Endothelial cell of umbilical vein (primary cell): ENCODE results near the gene ZNF783. TPM values are rescaled to one million over a fixed set of nuclear protein-coding genes. Genes with fewer than 3 reads are reported as not detected.

Source experiments
- BruUV-seq: library from RNA; stranded (reverse); fragments of 400-500 nt; replicated peaks from 2 replicates; lab custom pipeline; 2021; lab: Mats Ljungman, UMichigan
- CTCF ChIA-PET: fragments of 300-600, 350-600 bp; sonication (Branson Sonifier 250); formaldehyde crosslinking; loops from one replicate; lab custom pipeline; 2021; ENCODE audit warnings: antibody characterized with exemption, inconsistent platforms; lab: Charles Lee
- POLR2A ChIA-PET: fragments of 300-600, 350-600 bp; sonication (Branson Sonifier 250); formaldehyde crosslinking; loops from one replicate; lab custom pipeline; 2021; ENCODE audit warnings: antibody characterized with exemption, inconsistent platforms; lab: Charles Lee
- DNase-seq: peaks from one replicate; pipeline ENCODE4 v3.0.0-alpha.2; 2011; ENCODE audit warnings: low read depth, low spot score
- FAIRE-seq: peaks from 2 replicates; lab custom pipeline; 2011; peaks lifted over from hg19 to GRCh38; lab: Jason Lieb, UNC
- H2AFZ ChIP-seq: 2 replicates; pipeline ENCODE4 v1.6.0; 2012; ENCODE audit warnings: low read depth, low read length, control low read depth, inconsistent platforms
- H3K27ac ChIP-seq: 2 replicates; pipeline ENCODE4 v1.5.1; 2011; ENCODE audit warnings: low read depth, mild to moderate bottlenecking, control low read depth, low read length, moderate library complexity; ENCODE audit not compliant: insufficient read depth
- H3K27me3 ChIP-seq, 2 experiments: 2 replicates each; pipeline versions ENCODE4 v1.6.0 to v1.6.1; 2011; ENCODE audit warnings: low read length in 2 of 2, mixed read lengths in 1 of 2; ENCODE audit not compliant: control insufficient read depth in 2 of 2, insufficient read depth in 2 of 2
- H3K36me3 ChIP-seq, 2 experiments: 2 replicates in 1 of 2; 3 replicates in 1 of 2; pipeline ENCODE4 v1.5.1; 2011; ENCODE audit warnings: low read length in 2 of 2, mild to moderate bottlenecking in 1 of 2, moderate library complexity in 1 of 2; ENCODE audit not compliant: control insufficient read depth in 2 of 2, insufficient read depth in 2 of 2; ENCODE audit errors: extremely low read depth in 1 of 2
- H3K4me1 ChIP-seq: 3 replicates; pipeline ENCODE4 v1.5.1; 2011; ENCODE audit warnings: mild to moderate bottlenecking, low read length; ENCODE audit not compliant: control insufficient read depth, insufficient read depth; ENCODE audit errors: extremely low read depth
- H3K4me2 ChIP-seq: 2 replicates; pipeline ENCODE4 v1.6.1; 2011; ENCODE audit warnings: low read length, control low read depth, mixed read lengths; ENCODE audit not compliant: insufficient read depth
- H3K4me3 ChIP-seq, 3 experiments: fragments of 200-600 bp in 1 of 3; sonication (generic), shearing (Covaris generic) in 1 of 3; replicated peaks in 1 of 3; 2 replicates each; pipeline ENCODE4 v1.5.1; 2011 to 2016; ENCODE audit warnings: control low read depth in 3 of 3, low read length in 3 of 3, mild to moderate bottlenecking in 2 of 3, inconsistent platforms in 1 of 3, low read depth in 1 of 3, moderate library complexity in 1 of 3; ENCODE audit not compliant: insufficient read depth in 1 of 3
- H3K79me2 ChIP-seq: 2 replicates; pipeline ENCODE4 v1.6.0; 2012; ENCODE audit warnings: low read length, inconsistent platforms; ENCODE audit not compliant: control insufficient read depth, insufficient read depth
- H3K9ac ChIP-seq: replicated peaks from 2 replicates; pipeline ENCODE3; 2011; ENCODE audit warnings: low read length, control low read depth; ENCODE audit not compliant: insufficient read depth; ENCODE audit errors: extremely low read depth
- H3K9me1 ChIP-seq: replicated peaks from 3 replicates; pipeline ENCODE4 v1.6.0; 2011; ENCODE audit warnings: mild to moderate bottlenecking, low read length; ENCODE audit not compliant: control insufficient read depth, insufficient read depth; ENCODE audit errors: extremely low read depth
- H3K9me3 ChIP-seq: replicated peaks from 2 replicates; pipeline ENCODE4 v1.5.1; 2012; ENCODE audit warnings: low read length, inconsistent platforms; ENCODE audit not compliant: control insufficient read depth, insufficient read depth
- H4K20me1 ChIP-seq: replicated peaks from 2 replicates; pipeline ENCODE3; 2011; ENCODE audit warnings: mild to moderate bottlenecking, low read length; ENCODE audit not compliant: control insufficient read depth, insufficient read depth; ENCODE audit errors: extremely low read depth
- CTCF ChIP-seq, 2 donors: IDR thresholded peaks; 1 replicate in 1 of 2; 2 replicates in 1 of 2; pipeline ENCODE4 v1.5.1; 2011; ENCODE audit warnings: low read length in 2 of 2, mild to moderate bottlenecking in 2 of 2, moderate library complexity in 2 of 2, control low read depth in 1 of 2, inconsistent platforms in 1 of 2, low read depth in 1 of 2; ENCODE audit not compliant: insufficient read depth in 1 of 2; ENCODE audit errors: extremely low read depth in 1 of 2
- FOS ChIP-seq: IDR thresholded peaks from 2 replicates; pipeline ENCODE4 v1.6.1; 2011; ENCODE audit warnings: mild to moderate bottlenecking, low read length, moderate library complexity, borderline replicate concordance; ENCODE audit not compliant: insufficient read depth
- GATA2 ChIP-seq: IDR thresholded peaks from 2 replicates; pipeline ENCODE4 v1.7.0; 2011; ENCODE audit warnings: low read depth, mild to moderate bottlenecking, moderate library complexity, mixed read lengths, low read length; ENCODE audit not compliant: insufficient read length, insufficient read depth
- MAX ChIP-seq: IDR thresholded peaks from 2 replicates; pipeline ENCODE4 v1.6.1; 2011; ENCODE audit not compliant: insufficient read depth, insufficient read length
- POLR2A ChIP-seq: IDR thresholded peaks from 2 replicates; pipeline ENCODE4 v1.6.1; 2012; ENCODE audit warnings: low read depth, mild to moderate bottlenecking, control low read depth, low read length
- dilution Hi-C: fragments of 300-500 bp; cut with MboI; formaldehyde crosslinking; loops from one replicate; pipeline ENCODE4 v1.15.0; 2019; ENCODE audit warnings: low sequenced_read_pairs; ENCODE audit not compliant: extremely low pct_ligation_motif_present
- intact Hi-C: fragments of 100-400 bp; cut with micrococcal nuclease; formaldehyde crosslinking; loops from one replicate; pipeline ENCODE4 v1.10.0; 2022
- polyA plus RNA-seq, 4 experiments: library from polyadenylated mRNA; depleted of rRNA in 3 of 4; stranded (reverse) in 3 of 4; unstranded in 1 of 4; fragments of >200 nt; gene quantifications; 2 replicates each; pipeline versions ENCODE4 v1.2.1 to v1.2.3, GENCODE V29; 2011 to 2012; ENCODE audit warnings: missing spikeins in 1 of 4
- total RNA-seq: library from RNA; stranded (reverse); gene quantifications from 2 replicates; pipeline ENCODE4 v1.2.3, GENCODE V29; 2021

The ZNF783 gene
- total and polyA plus RNA-seq, 2 donors (not counting 3 experiments of a cell fraction or from before 2014, with no cell fraction given), result 7.3 to 9.8 TPM

- DNase-seq (no peak), FAIRE-seq (no peak)
- H3K27ac ChIP-seq, result no peak overlapping the region
- no peak overlapping the region for H2AFZ ChIP-seq
- no peaks in the 10 kb centered on the region for H3K36me3 ChIP-seq
- intact Hi-C loops (no loop called here), dilution Hi-C loops (no loop called here)
- no peaks in the 10 kb centered on the region for H3K9me3 ChIP-seq
- H3K27me3 ChIP-seq, result peaks cover 0 to 2% of the 10 kb centered on the region in 2 experiments
- no peak overlapping the region for H3K4me2 ChIP-seq
- no TSS peak for BruUV-seq
- POLR2A ChIA-PET, result no interaction called here
- CTCF ChIA-PET, result no interaction called here
- H3K4me3 ChIP-seq, result no peak overlapping the region
- TF ChIP-seq MAX (no peak), POLR2A (no peak), FOS (no peak), CTCF (IDR thresholded peaks at IDR 0.05; ENCODE audit: extremely low read depth in 1 of 2, insufficient read depth in 1 of 2, low read depth in 1 of 2, low read length in 2 of 2) (no peak), GATA2 (no peak)
- no peaks in the 10 kb centered on the region for H3K9me1 ChIP-seq
- no peaks in the 10 kb centered on the region for H3K4me1 ChIP-seq
- no peaks in the 10 kb centered on the region for H3K79me2 ChIP-seq
- H4K20me1 ChIP-seq, result no peaks in the 10 kb centered on the region
- H3K9ac ChIP-seq, result no peak overlapping the region
Observed at GRCh38 chr7:149307775-149308501, 45.9 kb downstream of the ZNF783 start.
